ENCODE results near the gene PDILT.
"Not testable (repeated sequence)": the region's sequence is repeated elsewhere in the genome, so short reads cannot be mapped to it uniquely, and the experiment has no call there.

Gene PDILT

GRCh38 chr16:20404637-20405036 lies at the start of gene PDILT:
Gene PDILT (minus strand): TSS chr16:20404737. CDS start chr16:20399300, 5,437 bp downstream.
- Mint-ChIP-seq H3K4me1 (ENCODE audit: low read depth) (peaks cover 16% of the 10 kb centered on the region), H3K27me3 (peaks cover 10% of the 10 kb centered on the region), H3K36me3 (ENCODE audit: low read depth) (no peaks in the 10 kb centered on the region), H3K27ac (no peak within 1 kb of the TSS), H3K9me3 (no peaks in the 10 kb centered on the region), H3K4me3 (no peak within 1 kb of the TSS)
- intact Hi-C loops (cut with micrococcal nuclease): no loop called here

- H3K9me3 Mint-ChIP-seq; H3K4me3 Mint-ChIP-seq; intact Hi-C loops (cut with micrococcal nuclease); H3K36me3 Mint-ChIP-seq (ENCODE audit: low read depth); H3K27me3 Mint-ChIP-seq; H3K27ac Mint-ChIP-seq; H3K4me1 Mint-ChIP-seq (ENCODE audit: low read depth): not testable (repeated sequence)
These were observed 49.1 kb upstream of the PDILT start for GRCh38 chr16:20453633-20454032.

- H3K9me3 Mint-ChIP-seq; H3K4me3 Mint-ChIP-seq; intact Hi-C loops (cut with micrococcal nuclease); H3K27ac Mint-ChIP-seq; H3K4me1 Mint-ChIP-seq (ENCODE audit: low read depth); H3K27me3 Mint-ChIP-seq; H3K36me3 Mint-ChIP-seq (ENCODE audit: low read depth): not testable (repeated sequence)
These were observed 46.8 kb upstream of the PDILT start, which contains the start of gene ACSM2A for GRCh38 chr16:20451364-20451763. Gene ACSM2A (plus strand): TSS chr16:20451521. CDS start chr16:20460115, 8,594 bp downstream.

DNA sequence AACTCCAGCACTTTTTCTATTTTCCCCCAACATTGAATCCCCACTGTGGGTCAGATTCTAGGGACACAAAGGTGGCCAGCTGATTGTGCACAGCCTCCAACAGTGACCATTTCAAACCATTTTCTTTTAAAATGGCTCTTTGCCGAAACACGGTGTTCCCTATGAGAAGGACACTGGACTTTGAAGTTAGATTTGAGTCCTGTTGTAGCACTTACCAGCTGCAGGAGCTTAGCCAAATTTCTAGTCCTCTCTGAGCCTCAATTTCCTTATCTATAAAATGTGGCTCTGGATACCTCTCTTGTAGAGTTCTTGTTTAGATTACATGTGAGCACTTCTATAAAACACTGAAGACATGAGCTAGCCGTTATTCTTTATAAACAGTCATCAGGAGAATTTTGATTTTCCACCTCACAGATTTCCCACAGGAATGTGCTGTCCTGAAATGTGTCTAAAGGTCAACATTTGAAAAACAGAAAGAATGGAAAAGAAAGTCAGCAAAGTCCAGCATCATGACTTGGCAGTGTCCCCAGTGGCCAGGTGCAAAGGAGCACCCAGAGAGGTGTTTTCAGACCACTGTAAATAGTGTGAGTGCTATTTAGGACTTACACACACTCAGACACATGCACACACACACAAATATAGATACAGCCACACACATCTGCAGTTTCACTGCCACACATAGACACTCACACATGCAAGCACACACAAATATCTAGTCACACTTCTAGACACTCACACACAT lies 42.3 kb upstream of the PDILT start:
- H3K27me3 Mint-ChIP-seq; H3K4me3 Mint-ChIP-seq; H3K27ac Mint-ChIP-seq; H3K4me1 Mint-ChIP-seq (ENCODE audit: low read depth); H3K36me3 Mint-ChIP-seq (ENCODE audit: low read depth); intact Hi-C loops (cut with micrococcal nuclease); H3K9me3 Mint-ChIP-seq: not testable (repeated sequence)

DNA sequence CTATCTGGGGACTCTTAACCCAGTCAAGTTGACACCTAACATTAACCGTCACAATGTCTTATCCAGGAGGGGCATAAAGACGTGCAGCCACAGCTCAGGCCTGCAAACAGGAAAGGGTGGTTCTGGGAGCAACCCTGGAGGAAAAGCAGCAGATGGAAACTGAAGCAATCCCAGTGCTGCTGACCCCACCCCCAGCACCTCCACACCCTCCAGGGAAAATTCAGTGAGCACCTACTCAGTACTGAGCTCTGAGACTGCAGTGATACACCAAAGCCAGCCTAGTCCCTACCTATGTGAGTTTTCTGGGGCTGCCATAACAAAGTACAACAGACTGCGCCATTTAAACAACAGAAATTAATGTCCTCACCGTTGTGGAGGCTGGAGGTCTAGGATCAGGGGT lies 37.3 kb upstream of the PDILT start:
- H3K36me3 Mint-ChIP-seq (ENCODE audit: low read depth); H3K9me3 Mint-ChIP-seq; intact Hi-C loops (cut with micrococcal nuclease); H3K4me3 Mint-ChIP-seq; H3K27me3 Mint-ChIP-seq; H3K4me1 Mint-ChIP-seq (ENCODE audit: low read depth); H3K27ac Mint-ChIP-seq: not testable (repeated sequence)

GRCh38 chr16:20441191-20441590 lies 36.7 kb upstream of the PDILT start:
- H3K9me3 Mint-ChIP-seq: no peaks in the 10 kb centered on the region
- no peaks in the 10 kb centered on the region for H3K36me3 Mint-ChIP-seq (ENCODE audit: low read depth)
- no peaks in the 10 kb centered on the region for H3K27me3 Mint-ChIP-seq
- H3K4me3 Mint-ChIP-seq: no peak overlapping the region
- no peaks in the 10 kb centered on the region for H3K4me1 Mint-ChIP-seq (ENCODE audit: low read depth)
- no peak overlapping the region for H3K27ac Mint-ChIP-seq
- intact Hi-C loops (cut with micrococcal nuclease): no loop called here

DNA sequence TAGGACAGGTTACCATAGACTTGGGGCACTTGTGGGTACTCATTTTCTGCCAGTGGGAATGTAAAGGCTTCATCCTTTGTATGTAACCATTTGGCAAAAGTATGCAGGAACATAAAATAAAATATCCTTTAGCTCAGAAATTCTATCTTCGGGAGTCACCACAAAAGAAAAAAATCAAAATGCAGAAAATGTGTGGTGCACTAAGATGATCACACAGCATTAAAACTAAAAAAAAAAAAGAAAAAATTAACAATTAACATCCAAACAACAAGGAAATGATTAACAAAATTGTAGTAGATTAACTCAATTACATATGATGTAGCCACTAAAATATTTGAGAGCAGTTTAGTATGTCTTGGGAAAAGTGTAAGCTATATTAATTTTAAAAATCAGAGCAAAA lies 36.2 kb upstream of the PDILT start:
- H3K27ac Mint-ChIP-seq: not testable (repeated sequence)

DNA sequence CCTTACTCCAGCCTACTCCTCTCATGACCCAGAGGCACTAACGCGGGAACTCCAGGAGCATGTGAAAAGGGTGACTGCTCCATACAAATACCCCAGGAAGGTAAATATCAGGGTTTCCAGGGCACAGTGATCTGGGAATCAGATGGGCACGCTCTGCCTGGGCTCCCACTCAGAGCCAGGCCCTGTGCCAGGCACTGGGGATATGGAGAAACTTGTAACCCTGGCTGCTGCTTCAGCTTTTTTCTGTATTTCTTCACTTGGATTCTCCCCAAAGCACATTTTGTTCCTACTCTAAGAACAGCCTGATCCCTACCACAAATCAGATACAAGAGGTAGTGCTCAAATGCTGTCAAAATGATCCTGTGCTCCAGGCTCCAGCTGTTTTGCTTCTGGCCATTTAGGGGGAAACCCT lies 35.3 kb upstream of the PDILT start:
- H3K36me3 Mint-ChIP-seq (ENCODE audit: low read depth); intact Hi-C loops (cut with micrococcal nuclease); H3K4me3 Mint-ChIP-seq; H3K9me3 Mint-ChIP-seq; H3K27me3 Mint-ChIP-seq; H3K27ac Mint-ChIP-seq; H3K4me1 Mint-ChIP-seq (ENCODE audit: low read depth): not testable (repeated sequence)

More for the DNA sequence above, 36.2 kb upstream of the PDILT start:
- H3K4me3 Mint-ChIP-seq; H3K36me3 Mint-ChIP-seq (ENCODE audit: low read depth); H3K9me3 Mint-ChIP-seq; intact Hi-C loops (cut with micrococcal nuclease); H3K27me3 Mint-ChIP-seq; H3K4me1 Mint-ChIP-seq (ENCODE audit: low read depth): not testable (repeated sequence)

DNA sequence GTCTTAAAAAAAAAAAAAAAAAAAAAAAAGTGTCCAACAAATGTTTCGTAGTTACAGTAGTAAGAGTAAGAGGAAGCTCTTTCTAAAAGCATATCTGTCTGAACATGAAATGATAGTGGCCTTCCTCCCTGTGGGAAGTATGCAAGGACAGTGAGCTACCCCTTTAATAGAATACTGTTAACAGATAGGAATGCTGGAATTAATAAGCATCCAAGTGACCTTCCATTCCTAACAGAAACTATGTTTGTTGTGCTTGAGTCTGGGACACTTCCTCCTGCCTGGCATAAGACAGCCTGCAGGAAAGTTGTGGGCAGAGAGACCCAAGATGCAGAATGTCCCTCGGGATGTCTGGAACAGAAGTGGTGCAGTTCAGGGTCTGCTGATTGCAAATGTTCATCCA lies 34.4 kb upstream of the PDILT start:
- H3K36me3 Mint-ChIP-seq (ENCODE audit: low read depth); intact Hi-C loops (cut with micrococcal nuclease); H3K9me3 Mint-ChIP-seq; H3K27ac Mint-ChIP-seq; H3K4me3 Mint-ChIP-seq; H3K4me1 Mint-ChIP-seq (ENCODE audit: low read depth); H3K27me3 Mint-ChIP-seq: not testable (repeated sequence)

- Mint-ChIP-seq H3K4me1 (ENCODE audit: low read depth) (peaks cover 3% of the 10 kb centered on the region), H3K36me3 (ENCODE audit: low read depth) (no peaks in the 10 kb centered on the region), H3K27ac (no peak overlapping the region), H3K9me3 (no peaks in the 10 kb centered on the region), H3K27me3 (peaks cover 9% of the 10 kb centered on the region), H3K4me3 (no peak overlapping the region)
- intact Hi-C loops (cut with micrococcal nuclease): no loop called here
These were observed 26.4 kb upstream of the PDILT start for GRCh38 chr16:20430948-20431347.

- intact Hi-C loops (cut with micrococcal nuclease); H3K4me1 Mint-ChIP-seq (ENCODE audit: low read depth); H3K4me3 Mint-ChIP-seq; H3K36me3 Mint-ChIP-seq (ENCODE audit: low read depth); H3K9me3 Mint-ChIP-seq; H3K27me3 Mint-ChIP-seq; H3K27ac Mint-ChIP-seq: not testable (repeated sequence)
These were observed 25.9 kb upstream of the PDILT start for GRCh38 chr16:20430480-20430879.

- H3K9me3 Mint-ChIP-seq; H3K27me3 Mint-ChIP-seq; H3K4me3 Mint-ChIP-seq; H3K4me1 Mint-ChIP-seq (ENCODE audit: low read depth); H3K27ac Mint-ChIP-seq; H3K36me3 Mint-ChIP-seq (ENCODE audit: low read depth); intact Hi-C loops (cut with micrococcal nuclease): not testable (repeated sequence)
These were observed 25.0 kb upstream of the PDILT start for GRCh38 chr16:20429499-20429898.

DNA sequence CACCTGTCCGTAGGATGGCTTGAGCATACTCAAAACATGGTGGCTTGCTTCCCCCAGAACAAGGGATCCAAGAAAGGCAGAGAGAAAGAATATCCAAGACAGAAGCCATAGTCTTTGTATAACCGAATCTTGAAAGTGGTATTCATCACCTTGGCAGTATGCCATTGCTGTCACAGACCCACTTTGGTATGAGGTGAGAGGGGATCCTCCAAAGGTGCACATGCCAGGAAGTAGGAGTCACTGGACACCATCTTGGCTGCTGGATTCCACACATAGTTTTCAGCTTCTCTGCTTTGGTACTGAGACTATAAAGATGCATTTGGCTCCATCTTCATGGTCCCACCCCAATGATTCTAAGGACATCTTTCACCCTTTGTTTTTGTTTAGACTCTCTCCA lies 22.9 kb upstream of the PDILT start:
- H3K4me1 Mint-ChIP-seq (ENCODE audit: low read depth); H3K27me3 Mint-ChIP-seq; H3K4me3 Mint-ChIP-seq; H3K9me3 Mint-ChIP-seq; H3K27ac Mint-ChIP-seq; H3K36me3 Mint-ChIP-seq (ENCODE audit: low read depth); intact Hi-C loops (cut with micrococcal nuclease): not testable (repeated sequence)

DNA sequence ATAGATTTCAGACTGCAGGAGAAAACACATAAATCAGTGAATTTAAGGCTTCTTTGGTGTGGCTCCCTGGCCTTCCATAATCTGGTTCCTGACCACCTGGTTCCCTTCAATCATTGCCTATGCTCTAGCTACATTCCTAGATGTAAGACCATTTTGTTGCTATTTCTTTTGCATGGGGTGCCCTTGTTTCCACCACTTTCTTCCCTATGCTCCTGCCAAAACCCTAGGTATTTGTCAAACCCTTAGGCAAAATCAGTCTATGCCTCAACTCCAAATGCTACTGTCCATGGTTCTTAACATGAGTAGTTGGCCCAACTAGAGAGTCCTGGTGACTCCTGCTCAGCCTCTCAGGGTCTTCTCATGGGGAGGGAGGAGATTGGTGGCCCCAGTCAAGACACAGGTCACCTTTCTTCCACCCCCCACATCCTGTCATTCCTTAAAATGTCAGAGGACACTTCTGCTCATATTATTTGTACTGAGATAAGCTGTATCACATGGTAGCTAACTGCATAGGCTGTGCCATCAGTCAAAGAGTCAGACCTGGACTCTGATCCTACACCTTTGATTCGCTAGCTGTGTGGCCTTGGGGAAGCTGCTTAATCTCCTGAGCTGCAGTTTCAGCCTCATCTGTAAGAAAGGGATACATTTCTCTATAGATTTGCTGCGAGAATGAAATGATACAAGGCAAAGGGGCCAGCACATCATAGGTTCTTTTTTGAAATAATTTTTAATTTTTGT lies 19.8 kb upstream of the PDILT start:
- no peaks in the 10 kb centered on the region for H3K36me3 Mint-ChIP-seq (ENCODE audit: low read depth)
- H3K27ac Mint-ChIP-seq: no peak overlapping the region
- no peak overlapping the region for H3K4me3 Mint-ChIP-seq
- H3K4me1 Mint-ChIP-seq (ENCODE audit: low read depth): no peaks in the 10 kb centered on the region
- H3K27me3 Mint-ChIP-seq: peaks cover 5% of the 10 kb centered on the region
- intact Hi-C loops (cut with micrococcal nuclease): no loop called here
- no peaks in the 10 kb centered on the region for H3K9me3 Mint-ChIP-seq

DNA sequence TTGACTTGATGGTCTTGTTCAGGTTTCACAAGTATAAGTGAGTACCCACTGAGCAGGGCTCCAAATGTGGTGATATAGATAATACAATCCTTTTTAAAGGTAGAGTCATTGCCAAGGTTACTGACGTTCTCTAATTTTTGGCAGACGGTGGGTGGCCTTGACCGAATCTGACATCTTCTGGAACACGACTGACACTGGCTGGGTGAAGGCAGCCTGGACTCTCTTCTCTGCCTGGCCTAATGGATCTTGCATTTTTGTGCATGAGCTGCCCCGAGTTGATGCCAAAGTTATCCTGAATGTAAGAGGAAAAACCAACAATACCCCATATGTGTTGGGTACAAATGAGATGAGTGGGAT lies 19.2 kb upstream of the PDILT start:
- H3K36me3 Mint-ChIP-seq (ENCODE audit: low read depth); intact Hi-C loops (cut with micrococcal nuclease); H3K27ac Mint-ChIP-seq; H3K4me3 Mint-ChIP-seq; H3K4me1 Mint-ChIP-seq (ENCODE audit: low read depth); H3K9me3 Mint-ChIP-seq; H3K27me3 Mint-ChIP-seq: not testable (repeated sequence)

Measured in dendritic cell treated with granulocyte-macrophage colony-stimulating factor and Interleukin-4, amounts not matched to agents 40 ng/mL and 50 ng/mL, for 4 days (primary cell).